GM21515 (cell line): ENCODE results near the gene RFTN1.

ENCODE experiments used
- ATAC-seq: cut with Tn5 transposase; IDR thresholded peaks from one replicate; pipeline ENCODE4 v1.9.1; 2021; ENCODE audit not compliant: unreplicated experiment

The RFTN1 gene

DNA sequence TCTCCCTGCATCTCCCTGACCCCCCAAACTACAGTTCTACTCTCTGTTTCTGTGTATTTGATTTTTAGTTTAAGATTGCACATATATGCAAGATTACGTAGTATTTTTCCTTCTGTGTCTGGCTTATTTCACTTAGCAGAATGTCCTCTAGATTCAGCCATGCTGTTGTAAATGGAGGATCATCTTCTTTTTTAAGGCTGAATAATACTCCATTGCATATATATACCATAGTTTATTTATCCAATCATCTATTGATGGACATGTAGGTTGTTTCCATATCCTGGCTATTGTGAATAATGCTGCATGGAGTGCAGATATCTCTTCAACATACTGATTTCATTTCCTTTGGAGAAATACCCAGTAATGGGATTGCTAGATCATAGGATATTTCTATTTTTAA lies 70.8 kb downstream of the RFTN1 start:
- ATAC-seq: no peak

DNA sequence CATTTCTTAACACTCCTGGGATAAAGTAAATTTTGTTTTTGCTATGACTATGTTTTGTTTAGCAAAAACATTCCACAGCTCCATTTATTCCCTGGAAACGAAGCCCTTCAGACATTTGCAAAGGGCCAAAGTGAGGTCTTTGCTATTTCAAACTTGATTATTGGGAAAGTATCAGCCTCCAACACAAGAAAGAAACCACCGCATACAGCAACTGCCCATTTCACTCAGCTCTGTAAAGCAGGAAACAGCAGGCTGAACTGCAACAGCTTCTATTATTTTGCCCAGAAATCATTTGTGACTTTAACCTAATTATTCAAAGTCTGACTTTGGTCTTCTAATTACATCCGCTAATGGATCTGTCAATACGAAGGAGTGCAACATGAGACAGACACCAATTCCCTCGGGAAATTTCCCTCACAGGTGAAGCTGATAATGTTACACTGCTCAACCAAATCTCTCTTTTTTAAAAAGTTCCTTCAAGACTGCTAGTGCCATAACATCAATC lies 72.1 kb downstream of the RFTN1 start:
- no peak for ATAC-seq

- ATAC-seq: no peak
These were observed 73.4 kb downstream of the RFTN1 start for GRCh38 chr3:16439848-16440708.

GRCh38 chr3:16439163-16439847 lies 74.2 kb downstream of the RFTN1 start:
- no peak for ATAC-seq

DNA sequence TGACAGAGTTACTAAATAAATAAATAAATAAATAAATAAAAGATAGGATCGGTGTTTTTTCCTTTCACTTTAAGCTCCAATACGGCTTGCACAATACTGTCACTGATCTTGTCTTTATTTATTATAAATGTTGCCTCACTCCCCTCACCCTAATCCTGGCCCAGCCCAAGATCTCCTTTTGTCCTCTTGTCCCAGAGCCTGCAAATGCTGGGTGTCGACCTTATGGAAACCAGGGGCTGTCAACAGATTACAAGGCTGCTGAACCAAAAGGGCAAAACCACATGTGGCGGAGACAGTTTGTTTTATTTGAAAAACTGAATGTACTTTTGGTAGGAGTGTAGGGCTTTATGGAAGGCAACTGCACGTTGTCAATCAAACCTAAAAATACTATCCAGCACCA lies 75.9 kb downstream of the RFTN1 start:
- no peak for ATAC-seq

DNA sequence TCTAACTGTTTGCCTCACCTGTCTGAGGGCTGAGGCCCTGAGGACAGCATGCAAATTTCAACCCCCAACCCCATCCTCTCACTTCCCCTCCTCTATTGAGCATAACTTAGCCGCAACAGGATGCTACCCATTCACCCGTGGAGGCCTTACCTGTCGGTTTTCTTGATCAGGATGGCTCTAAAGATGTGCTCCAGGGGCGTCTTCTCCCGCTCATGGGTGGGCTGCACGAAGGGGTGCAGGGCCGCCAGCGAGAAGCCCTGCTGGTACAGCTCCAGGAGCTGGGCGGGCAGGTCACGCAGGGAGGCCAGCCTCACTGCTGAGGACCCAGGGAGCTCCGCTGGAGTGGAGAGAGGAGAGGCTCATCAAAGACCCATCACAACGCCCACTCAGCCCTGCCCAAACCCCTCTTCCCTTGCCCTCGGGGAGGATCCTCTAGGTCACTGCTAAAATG lies 79.8 kb downstream of the RFTN1 start:
- ATAC-seq: peak; percentile 85

DNA sequence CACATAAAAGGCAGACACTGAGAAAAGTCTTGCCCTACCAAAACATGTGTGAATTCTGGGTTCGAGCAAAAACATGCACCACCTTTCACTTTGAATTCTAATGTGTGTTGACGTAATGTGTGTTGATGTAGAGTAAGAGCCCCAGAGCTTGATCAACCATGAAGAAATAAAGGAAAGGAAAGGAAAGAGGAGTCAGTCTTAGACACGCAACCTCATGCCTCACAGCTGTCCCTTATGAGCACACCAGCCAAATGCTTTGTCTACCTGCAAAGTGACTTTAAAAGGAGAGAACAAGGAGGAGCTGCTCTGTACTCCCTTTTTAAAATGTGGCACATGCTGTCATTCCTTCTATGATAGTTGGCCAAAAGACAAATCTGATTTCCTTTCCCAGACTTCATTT lies 80.8 kb downstream of the RFTN1 start:
- ATAC-seq: peak; percentile 34

DNA sequence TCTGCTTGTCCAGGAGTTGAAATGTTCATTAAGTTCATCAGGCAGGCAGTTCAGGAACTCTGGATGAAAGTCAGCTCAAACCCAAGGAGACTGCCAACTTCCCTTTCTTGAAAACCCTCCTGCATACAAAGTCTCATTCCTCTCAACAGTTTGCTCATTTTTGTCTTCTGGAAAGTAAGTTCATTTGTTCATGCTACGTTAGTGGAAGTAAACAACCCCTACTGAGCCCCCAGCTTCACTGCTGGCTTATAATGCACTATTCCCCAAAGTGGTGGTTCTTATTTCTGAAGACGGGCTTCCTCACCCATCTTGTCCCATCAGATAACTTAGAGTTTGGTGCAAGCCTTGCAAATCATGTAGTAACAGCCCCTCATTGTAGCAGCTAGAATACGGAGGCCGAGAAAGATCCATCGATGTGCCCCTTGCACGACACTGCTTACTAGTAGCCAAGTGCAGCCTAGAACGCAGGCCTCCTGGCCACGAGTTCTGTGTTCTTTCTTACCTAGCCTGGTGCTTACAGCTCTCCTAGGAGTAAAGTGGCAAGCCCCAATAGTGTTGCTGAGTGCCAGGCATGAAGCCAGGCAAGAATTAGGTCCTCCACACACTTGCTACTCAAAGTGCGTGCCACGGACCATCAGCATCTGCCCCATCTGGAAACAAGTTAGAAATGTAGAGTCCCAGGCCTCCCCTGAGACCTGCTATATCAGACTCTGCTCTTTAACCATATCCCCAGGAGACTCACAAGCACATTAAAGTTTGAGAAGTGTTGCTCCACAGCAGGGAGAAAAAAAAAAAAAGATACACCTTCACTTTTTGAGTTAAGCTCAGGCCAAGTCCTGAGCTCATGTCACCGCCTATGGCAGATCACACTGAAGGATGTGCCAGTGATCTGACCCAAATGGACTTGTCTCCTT lies 82.5 kb downstream of the RFTN1 start:
- peak; percentile 33 for ATAC-seq

DNA sequence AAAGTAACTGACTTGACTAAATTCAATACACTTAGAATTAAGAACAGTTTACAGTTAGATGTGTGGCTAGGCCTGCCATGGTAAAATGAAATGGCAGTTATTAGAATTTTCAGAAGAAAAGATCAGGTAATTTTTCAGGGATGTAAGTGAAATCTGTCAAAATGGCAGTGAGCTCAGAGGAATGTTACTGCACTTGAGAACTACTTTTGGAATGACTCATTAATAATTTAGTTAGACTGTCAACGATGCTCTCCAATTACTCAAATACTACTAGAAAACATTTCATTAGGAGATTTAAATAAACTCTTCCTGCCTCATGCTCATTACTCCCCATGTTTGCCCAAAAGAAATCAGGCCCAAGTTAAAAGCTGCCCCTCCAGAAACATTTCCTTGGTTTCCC lies 84.4 kb downstream of the RFTN1 start:
- no peak for ATAC-seq

DNA sequence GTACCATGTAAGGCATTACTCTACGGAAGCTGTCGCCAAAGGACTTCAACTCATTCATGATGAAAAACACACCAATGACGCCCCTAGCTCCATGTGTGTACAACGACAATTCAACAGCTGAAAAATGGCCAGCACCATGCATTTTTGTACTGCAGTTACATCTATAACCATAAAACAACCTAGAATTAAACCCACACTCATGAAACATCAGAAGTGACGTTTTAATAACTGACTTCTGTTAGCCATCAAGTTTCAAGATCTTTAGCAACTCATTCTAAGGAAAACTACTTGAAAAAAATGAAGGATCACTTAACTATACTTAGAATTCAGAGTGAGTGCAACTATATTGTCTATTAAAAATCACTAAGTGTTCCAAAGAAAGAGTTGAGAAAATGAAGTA lies 84.9 kb downstream of the RFTN1 start:
- ATAC-seq: no peak

DNA sequence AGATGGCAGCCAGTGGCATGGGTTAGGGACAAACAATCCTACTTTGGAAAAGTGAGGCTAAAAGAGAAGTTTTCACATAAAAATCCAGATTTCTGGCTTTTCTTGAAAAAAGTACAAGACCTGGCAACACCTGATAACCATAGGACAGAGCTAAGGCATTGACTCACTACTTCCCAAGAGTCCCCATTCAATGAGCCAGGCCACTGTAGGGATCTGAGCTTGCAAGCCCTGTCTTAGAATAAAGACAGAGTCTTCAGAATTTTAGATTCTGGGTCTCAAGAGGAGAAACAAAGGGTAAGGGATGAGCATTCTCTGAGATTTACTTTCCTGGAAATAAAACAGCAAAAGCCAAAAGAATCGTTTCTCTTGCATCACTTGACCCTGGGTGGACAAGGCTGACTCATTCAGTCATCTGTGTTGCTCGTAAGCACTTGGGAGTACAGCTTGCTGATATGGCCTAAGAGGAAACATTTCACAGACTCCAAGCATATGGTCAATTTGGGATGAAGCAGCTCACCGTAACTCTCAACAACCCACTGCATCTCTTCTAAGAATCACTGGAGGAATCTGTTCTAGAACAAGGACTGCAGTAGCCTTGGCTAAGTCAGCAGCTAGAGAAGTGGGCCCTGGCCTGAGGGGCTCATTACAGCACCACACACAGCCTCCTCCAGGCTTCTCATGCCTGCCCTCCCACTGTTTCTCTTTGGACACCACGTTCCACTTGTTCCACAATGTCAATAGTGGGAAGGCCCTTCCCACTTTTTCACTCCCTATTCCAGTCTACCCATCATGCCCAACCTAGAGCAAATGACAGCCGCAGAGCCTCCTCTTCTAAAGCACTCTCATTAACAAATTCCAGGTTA lies 86.2 kb downstream of the RFTN1 start:
- ATAC-seq: no peak

- ATAC-seq: no peak
These were observed 86.8 kb downstream of the RFTN1 start for GRCh38 chr3:16426665-16427064.

DNA sequence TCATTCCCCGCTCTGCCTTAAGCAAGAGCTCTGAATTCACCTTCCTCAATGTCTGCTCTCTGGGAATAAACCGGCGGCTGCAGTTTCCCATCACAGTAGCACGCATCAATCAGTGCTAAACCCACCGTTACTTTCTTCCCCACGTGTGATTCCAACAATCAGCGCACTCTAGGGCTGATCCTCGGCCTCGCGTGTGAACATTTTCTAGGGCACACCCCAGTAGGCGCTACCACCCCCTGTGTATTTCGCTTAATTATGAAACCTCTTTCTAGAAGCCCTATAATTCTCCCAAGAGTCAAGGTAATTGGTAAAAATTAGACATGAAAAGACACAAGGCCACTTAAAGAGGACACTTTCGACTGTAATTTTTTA lies 87.5 kb downstream of the RFTN1 start:
- ATAC-seq: no peak

DNA sequence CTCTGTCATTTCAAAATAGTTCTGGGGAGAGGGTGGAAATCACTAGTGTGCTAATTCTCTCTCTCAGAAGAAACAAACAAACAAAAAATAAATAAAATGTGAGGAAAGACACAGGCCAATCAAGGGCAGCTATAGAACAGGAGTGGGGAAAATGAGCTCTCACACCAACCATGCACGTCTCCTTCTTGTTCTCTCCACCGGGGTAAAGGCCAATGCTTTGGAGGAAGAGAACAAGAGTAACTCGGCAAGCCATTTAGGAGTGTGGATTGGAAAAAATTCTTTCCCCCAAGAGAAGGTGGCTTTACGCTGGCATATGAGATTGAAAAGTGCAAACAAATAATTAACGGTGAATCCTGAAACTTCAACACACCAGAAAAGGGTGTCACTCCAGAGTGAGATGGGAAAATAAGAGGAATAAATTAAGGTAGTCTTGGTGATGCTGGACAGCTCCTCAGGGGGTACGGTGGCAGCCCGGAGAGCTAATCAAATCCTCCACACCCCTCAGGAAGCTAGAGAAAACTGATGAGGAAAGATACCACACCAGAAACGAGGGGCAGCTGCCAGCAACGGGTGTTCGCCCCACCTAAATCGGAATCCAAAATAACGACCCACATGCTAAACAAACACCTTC lies 88.0 kb downstream of the RFTN1 start:
- no peak for ATAC-seq

- ATAC-seq: peak; percentile 86
These were observed 89.4 kb downstream of the RFTN1 start for GRCh38 chr3:16423947-16424673.

GRCh38 chr3:16423298-16423697 lies 90.2 kb downstream of the RFTN1 start:
- no peak for ATAC-seq

- ATAC-seq: no peak
These were observed 93.8 kb downstream of the RFTN1 start for GRCh38 chr3:16419640-16420241.

GRCh38 chr3:16417945-16418739 lies 95.4 kb downstream of the RFTN1 start:
- no peak for ATAC-seq
